Skeletal muscle satellite cell (primary cell): ENCODE data around the gene ARID3B.
"Not testable (repeated sequence)": the region's sequence is repeated elsewhere in the genome, so short reads cannot be mapped to it uniquely, and the experiment has no call there.

Experiments used
- H3K27me3 ChIP-seq: 2 replicates; pipeline ENCODE4 v1.7.0; 2013; ENCODE audit warnings: low read length; ENCODE audit not compliant: control insufficient read depth, insufficient read depth
- H3K36me3 ChIP-seq: 2 replicates; pipeline ENCODE4 v1.7.0; 2013; ENCODE audit warnings: mild to moderate bottlenecking, control low read depth, low read length; ENCODE audit not compliant: insufficient read depth
- H3K4me1 ChIP-seq: 2 replicates; pipeline ENCODE4 v1.7.0; 2013; ENCODE audit warnings: low read length; ENCODE audit not compliant: control insufficient read depth, insufficient read depth
- H3K4me2 ChIP-seq: 2 replicates; pipeline ENCODE4 v1.7.0; 2013; ENCODE audit warnings: mild to moderate bottlenecking, low read length
- H3K4me3 ChIP-seq: 2 replicates; pipeline ENCODE4 v1.7.0; 2013; ENCODE audit warnings: low read length
- H3K9ac ChIP-seq: 2 replicates; pipeline ENCODE4 v1.7.0; 2013; ENCODE audit warnings: mild to moderate bottlenecking, low read depth, low read length, moderate library complexity
- H3K9me3 ChIP-seq: replicated peaks from 2 replicates; pipeline ENCODE4 v1.7.0; 2013; ENCODE audit warnings: mild to moderate bottlenecking, control low read depth, low read length

Gene ARID3B

DNA sequence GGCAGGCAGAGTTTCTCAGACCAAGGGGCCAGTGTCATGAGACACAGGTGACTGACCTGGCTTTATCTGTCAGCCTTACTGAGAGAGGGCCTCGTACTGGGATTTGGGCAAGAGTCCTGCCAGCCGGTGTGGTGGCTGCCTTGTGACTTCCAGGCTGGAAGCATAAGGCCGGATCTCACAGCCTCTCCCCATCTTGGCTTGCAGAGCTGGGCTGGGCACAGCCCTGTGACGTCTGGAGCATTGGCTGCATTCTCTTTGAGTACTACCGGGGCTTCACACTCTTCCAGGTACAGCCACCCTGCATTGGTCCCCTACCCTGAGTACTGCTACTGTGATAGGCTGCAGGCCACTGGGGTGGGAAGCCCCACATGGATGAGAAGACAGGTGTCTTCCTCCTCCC lies 86.7 kb downstream of the ARID3B start:
- H3K9ac ChIP-seq: no peak overlapping the region
- H3K4me3 ChIP-seq: no peak overlapping the region
- H3K36me3 ChIP-seq: peaks cover 90% of the 10 kb centered on the region
- H3K4me2 ChIP-seq: no peak overlapping the region
- no peaks in the 10 kb centered on the region for H3K9me3 ChIP-seq
- H3K4me1 ChIP-seq: no peaks in the 10 kb centered on the region
- H3K27me3 ChIP-seq: no peaks in the 10 kb centered on the region

DNA sequence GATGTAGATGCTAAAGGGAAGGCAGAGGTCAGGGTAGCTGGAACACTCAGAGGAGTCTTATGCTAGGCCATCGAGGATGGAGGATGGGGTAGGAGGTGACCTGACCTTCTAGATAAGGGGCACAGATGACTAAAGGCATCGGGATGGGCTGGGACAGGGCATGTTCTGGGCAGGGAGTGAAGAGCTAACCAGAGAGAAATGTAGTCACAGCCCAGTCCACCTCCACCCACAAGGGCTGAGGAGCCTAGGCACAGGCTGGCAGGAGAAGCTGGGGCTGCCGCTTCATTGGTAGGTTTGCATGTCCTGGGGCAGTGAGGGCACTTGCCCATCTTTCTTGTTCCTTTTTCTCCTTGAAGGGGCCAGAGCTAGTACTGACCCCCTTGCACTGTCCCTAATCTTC lies 87.2 kb downstream of the ARID3B start:
- Histone ChIP-seq H3K4me3 (no peak overlapping the region), H3K9ac (no peak overlapping the region), H3K36me3 (peaks cover 88% of the 10 kb centered on the region), H3K4me1 (no peaks in the 10 kb centered on the region), H3K27me3 (no peaks in the 10 kb centered on the region), H3K9me3 (no peaks in the 10 kb centered on the region), H3K4me2 (no peak overlapping the region)

DNA sequence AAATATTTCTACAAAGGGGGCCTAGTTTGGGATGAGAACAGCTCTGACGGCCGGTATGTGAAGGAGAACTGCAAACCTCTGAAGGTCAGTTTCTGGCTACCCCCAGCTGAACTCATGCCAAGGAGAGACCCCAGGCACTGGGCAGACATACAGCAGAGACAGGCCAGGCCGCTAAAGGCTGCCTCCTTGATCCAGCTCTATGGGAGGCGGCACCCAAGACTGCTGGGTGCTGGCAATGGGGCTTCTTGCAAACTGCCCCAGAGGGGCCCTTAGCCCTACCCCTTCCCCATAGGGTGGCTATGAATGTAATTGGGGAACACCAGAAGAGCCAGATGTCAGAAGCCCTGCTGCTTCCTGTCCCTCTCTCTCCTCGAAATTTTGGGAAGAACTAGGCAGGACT lies 87.9 kb downstream of the ARID3B start:
- peaks cover 87% of the 10 kb centered on the region for H3K36me3 ChIP-seq
- no peaks in the 10 kb centered on the region for H3K4me1 ChIP-seq
- H3K9ac ChIP-seq: no peak overlapping the region
- no peaks in the 10 kb centered on the region for H3K27me3 ChIP-seq
- no peak overlapping the region for H3K4me2 ChIP-seq
- H3K4me3 ChIP-seq: no peak overlapping the region
- H3K9me3 ChIP-seq: no peaks in the 10 kb centered on the region

DNA sequence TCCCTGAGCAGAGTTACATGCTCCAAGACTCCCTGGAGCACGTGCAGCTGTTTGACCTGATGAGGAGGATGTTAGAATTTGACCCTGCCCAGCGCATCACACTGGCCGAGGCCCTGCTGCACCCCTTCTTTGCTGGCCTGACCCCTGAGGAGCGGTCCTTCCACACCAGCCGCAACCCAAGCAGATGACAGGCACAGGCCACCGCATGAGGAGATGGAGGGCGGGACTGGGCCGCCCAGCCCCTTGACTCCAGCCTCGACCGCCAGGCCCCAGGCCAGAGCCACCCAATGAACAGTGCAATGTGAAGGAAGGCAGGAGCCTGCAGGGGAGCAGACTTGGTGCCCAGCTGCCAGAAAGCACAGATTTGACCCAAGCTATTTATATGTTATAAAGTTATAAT lies 88.7 kb downstream of the ARID3B start:
- not testable (repeated sequence) for H3K9me3 ChIP-seq, H3K27me3 ChIP-seq, H3K4me2 ChIP-seq, H3K4me1 ChIP-seq, H3K9ac ChIP-seq, H3K4me3 ChIP-seq
- H3K36me3 ChIP-seq: peaks cover 87% of the 10 kb centered on the region

GRCh38 chr15:74630284-74631086 lies 89.5 kb downstream of the ARID3B start:
- no peak overlapping the region for H3K4me3 ChIP-seq
- no peaks in the 10 kb centered on the region for H3K9me3 ChIP-seq
- peaks cover 87% of the 10 kb centered on the region for H3K36me3 ChIP-seq
- H3K27me3 ChIP-seq: no peaks in the 10 kb centered on the region
- H3K9ac ChIP-seq: no peak overlapping the region
- H3K4me1 ChIP-seq: no peaks in the 10 kb centered on the region
- H3K4me2 ChIP-seq: no peak overlapping the region

- Histone ChIP-seq H3K9me3 (no peaks in the 10 kb centered on the region), H3K4me2 (no peak overlapping the region), H3K36me3 (peaks cover 84% of the 10 kb centered on the region), H3K9ac (no peak overlapping the region), H3K4me3 (no peak overlapping the region), H3K27me3 (no peaks in the 10 kb centered on the region), H3K4me1 (no peaks in the 10 kb centered on the region)
Observed at GRCh38 chr15:74631087-74631385, 90.0 kb downstream of the ARID3B start.

DNA sequence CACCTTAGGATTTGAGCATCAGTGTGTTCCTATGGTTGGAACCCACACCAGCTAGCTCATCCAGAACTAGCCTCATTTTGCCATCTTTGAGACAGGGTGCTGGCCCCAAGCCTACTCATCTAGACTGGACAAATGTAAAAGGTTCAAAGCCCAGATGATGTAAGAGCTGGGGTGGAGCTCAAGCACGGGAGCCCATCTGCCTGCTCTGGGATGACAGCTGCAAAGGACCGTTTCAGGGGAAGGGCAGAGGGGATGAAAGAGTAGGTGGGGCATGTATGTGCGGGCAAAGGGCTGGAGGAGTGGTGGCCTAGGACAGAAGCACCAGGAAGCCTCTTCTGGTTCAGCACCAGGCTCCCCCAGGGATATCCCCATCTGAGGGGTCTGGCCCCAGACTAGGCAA lies 90.4 kb downstream of the ARID3B start:
- no peaks in the 10 kb centered on the region for H3K4me1 ChIP-seq
- no peak overlapping the region for H3K9ac ChIP-seq
- H3K27me3 ChIP-seq: no peaks in the 10 kb centered on the region
- H3K9me3 ChIP-seq: no peaks in the 10 kb centered on the region
- H3K36me3 ChIP-seq: peaks cover 80% of the 10 kb centered on the region
- no peak overlapping the region for H3K4me2 ChIP-seq
- no peak overlapping the region for H3K4me3 ChIP-seq

GRCh38 chr15:74631935-74632560 lies 91.0 kb downstream of the ARID3B start:
- Histone ChIP-seq H3K36me3 (peaks cover 74% of the 10 kb centered on the region), H3K4me2 (no peak overlapping the region), H3K4me1 (no peaks in the 10 kb centered on the region), H3K4me3 (no peak overlapping the region), H3K9ac (no peak overlapping the region), H3K27me3 (no peaks in the 10 kb centered on the region), H3K9me3 (no peaks in the 10 kb centered on the region)

- H3K4me3 ChIP-seq: no peak overlapping the region
- H3K9ac ChIP-seq: no peak overlapping the region
- no peaks in the 10 kb centered on the region for H3K9me3 ChIP-seq
- peaks cover 68% of the 10 kb centered on the region for H3K36me3 ChIP-seq
- no peaks in the 10 kb centered on the region for H3K27me3 ChIP-seq
- H3K4me1 ChIP-seq: no peaks in the 10 kb centered on the region
- no peak overlapping the region for H3K4me2 ChIP-seq
Observed at GRCh38 chr15:74632601-74633000, 91.6 kb downstream of the ARID3B start.

- H3K9me3 ChIP-seq: no peaks in the 10 kb centered on the region
- no peak overlapping the region for H3K4me2 ChIP-seq
- H3K36me3 ChIP-seq: peaks cover 57% of the 10 kb centered on the region
- H3K4me1 ChIP-seq: no peaks in the 10 kb centered on the region
- no peak overlapping the region for H3K9ac ChIP-seq
- no peaks in the 10 kb centered on the region for H3K27me3 ChIP-seq
- no peak overlapping the region for H3K4me3 ChIP-seq
Observed at GRCh38 chr15:74633781-74634180, 92.8 kb downstream of the ARID3B start.

DNA sequence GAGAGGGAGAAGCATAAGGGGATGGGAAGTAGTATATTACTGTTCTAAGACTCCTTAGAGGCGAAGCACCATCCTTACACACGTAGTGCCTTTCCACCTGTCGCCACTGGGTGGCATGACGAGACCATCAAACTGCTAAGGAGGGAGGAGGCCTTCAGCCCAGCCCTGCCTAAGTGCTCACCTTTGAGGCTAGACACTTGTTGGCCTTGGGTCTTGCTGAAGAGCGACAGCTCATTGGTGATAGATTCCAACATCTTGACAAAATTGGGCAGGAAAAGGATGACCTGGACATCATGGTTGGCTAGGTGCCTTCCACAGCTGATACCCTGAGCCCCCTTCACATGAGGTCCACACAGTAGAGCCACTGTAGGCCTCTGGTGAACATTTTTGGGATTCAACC lies 94.2 kb downstream of the ARID3B start:
- no peaks in the 10 kb centered on the region for H3K27me3 ChIP-seq
- no peak overlapping the region for H3K4me2 ChIP-seq
- H3K9ac ChIP-seq: no peak overlapping the region
- peaks cover 58% of the 10 kb centered on the region for H3K36me3 ChIP-seq
- no peak overlapping the region for H3K4me3 ChIP-seq
- no peaks in the 10 kb centered on the region for H3K4me1 ChIP-seq
- H3K9me3 ChIP-seq: no peaks in the 10 kb centered on the region

DNA sequence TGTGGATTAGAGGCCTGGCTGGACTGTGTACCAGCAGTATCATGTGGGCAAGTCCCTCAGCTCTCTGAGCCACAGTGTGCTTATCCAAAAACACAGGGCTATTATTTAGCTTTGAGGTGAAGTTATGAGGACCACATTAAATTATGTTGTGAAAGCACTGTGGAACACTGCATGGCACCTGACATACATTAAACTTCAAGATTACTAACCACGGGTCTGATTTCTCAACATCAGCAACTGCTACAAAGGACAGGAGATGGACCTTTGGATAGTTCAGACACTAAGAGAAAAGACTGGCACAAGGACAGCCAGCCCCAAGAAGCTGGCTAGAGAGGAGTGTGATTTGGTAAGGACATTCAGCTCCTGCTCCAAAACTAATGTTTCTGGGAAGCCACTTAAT lies 96.0 kb downstream of the ARID3B start:
- Histone ChIP-seq H3K4me1 (no peaks in the 10 kb centered on the region), H3K4me2 (no peak overlapping the region), H3K4me3 (no peak overlapping the region), H3K36me3 (peaks cover 46% of the 10 kb centered on the region), H3K9me3 (no peaks in the 10 kb centered on the region), H3K9ac (no peak overlapping the region), H3K27me3 (no peaks in the 10 kb centered on the region)
